ENCODE results near the gene ARHGEF19.

Gene ARHGEF19

DNA sequence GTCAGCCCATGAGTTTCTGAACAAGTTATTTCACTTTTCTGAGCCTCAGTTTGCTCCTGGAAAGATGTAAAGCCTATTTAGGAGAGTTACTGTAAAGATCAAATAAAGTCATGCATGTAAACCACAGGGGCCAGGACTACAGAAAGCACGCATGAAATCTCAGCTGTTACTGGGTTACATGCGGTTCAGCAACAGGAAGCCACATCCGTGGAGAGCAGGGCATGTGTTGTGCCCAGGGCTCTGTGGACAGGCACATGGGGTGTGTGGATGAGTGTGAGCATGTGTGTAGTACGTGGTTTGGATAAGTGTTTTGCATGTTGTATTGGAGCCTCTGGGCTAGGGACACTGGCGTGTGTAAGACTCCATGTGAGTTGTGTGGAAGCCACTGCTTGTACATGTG lies 54.4 kb downstream of the ARHGEF19 start:
- H3K4me1 ChIP-seq (ENCODE audit: control insufficient read depth in 1 of 2, insufficient read depth in 2 of 2, low read length in 2 of 2) = peaks cover 6 to 11% of the 10 kb centered on the region in 2 donors
- no peak overlapping the region for H3K4me3 ChIP-seq (ENCODE audit: low read depth in 1 of 2, low read length in 2 of 2)
- no peaks in the 10 kb centered on the region for H3K9me3 ChIP-seq (ENCODE audit: control insufficient read depth in 1 of 2, low read length in 2 of 2)
- no peaks in the 10 kb centered on the region for H3K27me3 ChIP-seq (ENCODE audit: low read depth, low read length)
- H3K36me3 ChIP-seq (ENCODE audit: control insufficient read depth in 1 of 2, insufficient read depth in 2 of 2, low read length in 2 of 2) = no peaks in the 10 kb centered on the region
- no peak overlapping the region for H3K27ac ChIP-seq (ENCODE audit: low read length)

- Histone ChIP-seq H3K27me3 (ENCODE audit: low read depth, low read length) (no peaks in the 10 kb centered on the region), H3K9me3 (ENCODE audit: control insufficient read depth in 1 of 2, low read length in 2 of 2) (no peaks in the 10 kb centered on the region), H3K4me1 (ENCODE audit: control insufficient read depth in 1 of 2, insufficient read depth in 2 of 2, low read length in 2 of 2) (peaks cover 6 to 18% of the 10 kb centered on the region in 2 donors), H3K4me3 (ENCODE audit: low read depth in 1 of 2, low read length in 2 of 2) (no peak overlapping the region), H3K36me3 (ENCODE audit: control insufficient read depth in 1 of 2, insufficient read depth in 2 of 2, low read length in 2 of 2) (no peaks in the 10 kb centered on the region), H3K27ac (ENCODE audit: low read length) (no peak overlapping the region)
Observed at GRCh38 chr1:16156848-16157495, 55.5 kb downstream of the ARHGEF19 start.

- H3K27ac ChIP-seq (ENCODE audit: low read length) = peak within 1 kb of the TSS; percentile 51
- peak within 1 kb of the TSS; percentile 68 to 81 for H3K4me3 ChIP-seq (ENCODE audit: low read depth in 1 of 2, low read length in 2 of 2)
- peaks cover 10 to 29% of the 10 kb centered on the region in 2 donors for H3K4me1 ChIP-seq (ENCODE audit: control insufficient read depth in 1 of 2, insufficient read depth in 2 of 2, low read length in 2 of 2)
- no peaks in the 10 kb centered on the region for H3K27me3 ChIP-seq (ENCODE audit: low read depth, low read length)
- H3K9me3 ChIP-seq (ENCODE audit: control insufficient read depth in 1 of 2, low read length in 2 of 2) = no peaks in the 10 kb centered on the region
- no peaks in the 10 kb centered on the region for H3K36me3 ChIP-seq (ENCODE audit: control insufficient read depth in 1 of 2, insufficient read depth in 2 of 2, low read length in 2 of 2)
Observed at GRCh38 chr1:16155537-16156410, 56.7 kb downstream of the ARHGEF19 start, which contains the start of gene EPHA2. TSS of gene EPHA2 (minus strand) at chr1:16156069. CDS start at chr1:16155932, 137 bp downstream.

- Histone ChIP-seq H3K36me3 (ENCODE audit: control insufficient read depth in 1 of 2, insufficient read depth in 2 of 2, low read length in 2 of 2) (peaks cover 0 to 8% of the 10 kb centered on the region in 2 donors), H3K27me3 (ENCODE audit: low read depth, low read length) (no peaks in the 10 kb centered on the region), H3K9me3 (ENCODE audit: control insufficient read depth in 1 of 2, low read length in 2 of 2) (no peaks in the 10 kb centered on the region), H3K4me3 (ENCODE audit: low read depth in 1 of 2, low read length in 2 of 2) (peak overlapping the region; percentile 68 to 81), H3K4me1 (ENCODE audit: control insufficient read depth in 1 of 2, insufficient read depth in 2 of 2, low read length in 2 of 2) (peaks cover 10 to 33% of the 10 kb centered on the region in 2 donors), H3K27ac (ENCODE audit: low read length) (peak overlapping the region; percentile 51)
Observed at GRCh38 chr1:16153999-16154673, 58.3 kb downstream of the ARHGEF19 start.

DNA sequence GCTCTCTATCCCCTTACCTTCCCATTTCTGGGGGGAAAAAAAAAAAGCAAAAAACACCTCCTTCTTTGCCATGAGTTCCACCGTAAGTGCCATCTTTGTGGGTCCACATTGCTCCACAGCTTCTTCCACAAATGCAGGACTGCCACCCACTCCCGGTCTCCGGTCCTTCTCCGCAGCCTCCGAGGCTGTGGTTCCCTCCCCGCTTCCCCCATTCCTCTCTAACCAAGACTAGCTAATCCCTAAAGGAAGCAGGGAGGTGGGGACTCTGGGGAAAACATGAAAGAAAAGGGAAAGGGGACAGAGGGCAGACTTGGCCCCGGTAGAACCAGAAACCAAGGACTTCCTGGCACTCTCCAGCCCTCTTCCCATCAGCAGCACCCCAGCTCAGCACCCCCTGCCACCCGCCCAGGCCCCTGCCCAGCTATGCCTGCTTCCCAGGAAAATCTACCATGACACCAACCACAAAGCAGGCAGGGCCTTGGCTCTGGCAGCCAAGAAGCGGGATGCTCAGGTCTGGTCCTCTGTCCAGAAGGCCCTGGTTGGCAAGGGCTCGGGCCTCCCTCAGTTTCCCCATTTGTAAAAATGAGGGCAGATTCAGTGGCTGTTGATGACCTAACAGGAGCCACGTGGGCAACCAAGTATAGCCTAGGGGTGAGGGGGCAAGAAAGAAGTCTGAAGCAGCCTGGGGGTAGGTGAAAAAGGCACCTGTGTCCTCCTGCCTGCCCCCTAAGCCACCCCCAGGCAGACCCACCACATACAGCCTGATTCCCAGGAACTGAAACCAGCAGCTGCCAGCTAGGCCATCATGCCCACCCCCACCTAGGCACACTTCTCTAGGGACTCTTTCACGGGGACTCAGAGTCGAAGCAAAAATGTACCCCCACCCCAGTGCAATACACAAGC lies 59.1 kb downstream of the ARHGEF19 start:
- peak overlapping the region; percentile 5 for H3K27ac ChIP-seq (ENCODE audit: low read length)
- H3K9me3 ChIP-seq (ENCODE audit: control insufficient read depth in 1 of 2, low read length in 2 of 2) = no peaks in the 10 kb centered on the region
- H3K36me3 ChIP-seq (ENCODE audit: control insufficient read depth in 1 of 2, insufficient read depth in 2 of 2, low read length in 2 of 2) = peaks cover 4 to 16% of the 10 kb centered on the region in 2 donors
- no peaks in the 10 kb centered on the region for H3K27me3 ChIP-seq (ENCODE audit: low read depth, low read length)
- H3K4me1 ChIP-seq (ENCODE audit: control insufficient read depth in 1 of 2, insufficient read depth in 2 of 2, low read length in 2 of 2) = peaks cover 10 to 33% of the 10 kb centered on the region in 2 donors
- H3K4me3 ChIP-seq (ENCODE audit: low read depth in 1 of 2, low read length in 2 of 2) = peak overlapping the region; percentile 68 to 81

DNA sequence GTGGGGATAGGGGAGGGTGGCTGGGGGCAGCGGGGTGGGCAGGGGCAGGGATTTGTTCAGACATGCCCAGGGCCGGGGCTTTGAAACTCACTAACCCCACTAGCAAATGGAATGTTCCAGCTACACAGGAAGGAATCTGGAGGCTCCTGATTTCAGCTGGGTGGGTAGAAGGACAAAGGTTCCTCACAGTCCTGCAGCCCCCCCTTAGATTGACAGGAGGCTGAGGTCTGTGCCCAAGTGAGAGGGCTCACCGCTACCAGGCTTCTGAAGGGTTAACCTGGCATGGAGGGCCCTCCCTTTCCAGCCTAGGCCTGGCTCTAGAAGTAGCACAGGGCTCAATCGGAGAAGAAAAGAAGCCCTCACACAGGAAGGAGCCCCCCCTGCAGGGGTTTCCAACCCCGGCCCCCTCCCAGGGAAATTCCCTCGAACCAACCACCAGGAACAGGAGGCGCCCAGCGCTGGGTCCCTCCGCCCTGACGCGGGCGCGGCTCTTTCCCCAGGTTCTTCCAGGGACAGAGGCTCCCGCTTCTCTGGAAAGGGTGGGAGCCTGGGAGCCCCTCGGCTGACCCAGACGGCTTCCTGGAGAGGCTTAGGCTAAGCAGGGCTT lies 59.9 kb downstream of the ARHGEF19 start:
- Histone ChIP-seq H3K4me3 (ENCODE audit: low read depth in 1 of 2, low read length in 2 of 2) (peak overlapping the region; percentile 17 to 68), H3K27ac (ENCODE audit: low read length) (peak overlapping the region; percentile 5), H3K9me3 (ENCODE audit: control insufficient read depth in 1 of 2, low read length in 2 of 2) (no peaks in the 10 kb centered on the region), H3K4me1 (ENCODE audit: control insufficient read depth in 1 of 2, insufficient read depth in 2 of 2, low read length in 2 of 2) (peaks cover 10 to 33% of the 10 kb centered on the region in 2 donors), H3K27me3 (ENCODE audit: low read depth, low read length) (no peaks in the 10 kb centered on the region), H3K36me3 (ENCODE audit: control insufficient read depth in 1 of 2, insufficient read depth in 2 of 2, low read length in 2 of 2) (peaks cover 4 to 18% of the 10 kb centered on the region in 2 donors)

GRCh38 chr1:16151995-16152384 lies 60.5 kb downstream of the ARHGEF19 start:
- Histone ChIP-seq H3K4me1 (ENCODE audit: control insufficient read depth in 1 of 2, insufficient read depth in 2 of 2, low read length in 2 of 2) (peaks cover 12 to 36% of the 10 kb centered on the region in 2 donors), H3K27me3 (ENCODE audit: low read depth, low read length) (no peaks in the 10 kb centered on the region), H3K4me3 (ENCODE audit: low read depth in 1 of 2, low read length in 2 of 2) (no peak overlapping the region), H3K9me3 (ENCODE audit: control insufficient read depth in 1 of 2, low read length in 2 of 2) (no peaks in the 10 kb centered on the region), H3K36me3 (ENCODE audit: control insufficient read depth in 1 of 2, insufficient read depth in 2 of 2, low read length in 2 of 2) (peaks cover 4 to 18% of the 10 kb centered on the region in 2 donors), H3K27ac (ENCODE audit: low read length) (peak overlapping the region; percentile 39)

DNA sequence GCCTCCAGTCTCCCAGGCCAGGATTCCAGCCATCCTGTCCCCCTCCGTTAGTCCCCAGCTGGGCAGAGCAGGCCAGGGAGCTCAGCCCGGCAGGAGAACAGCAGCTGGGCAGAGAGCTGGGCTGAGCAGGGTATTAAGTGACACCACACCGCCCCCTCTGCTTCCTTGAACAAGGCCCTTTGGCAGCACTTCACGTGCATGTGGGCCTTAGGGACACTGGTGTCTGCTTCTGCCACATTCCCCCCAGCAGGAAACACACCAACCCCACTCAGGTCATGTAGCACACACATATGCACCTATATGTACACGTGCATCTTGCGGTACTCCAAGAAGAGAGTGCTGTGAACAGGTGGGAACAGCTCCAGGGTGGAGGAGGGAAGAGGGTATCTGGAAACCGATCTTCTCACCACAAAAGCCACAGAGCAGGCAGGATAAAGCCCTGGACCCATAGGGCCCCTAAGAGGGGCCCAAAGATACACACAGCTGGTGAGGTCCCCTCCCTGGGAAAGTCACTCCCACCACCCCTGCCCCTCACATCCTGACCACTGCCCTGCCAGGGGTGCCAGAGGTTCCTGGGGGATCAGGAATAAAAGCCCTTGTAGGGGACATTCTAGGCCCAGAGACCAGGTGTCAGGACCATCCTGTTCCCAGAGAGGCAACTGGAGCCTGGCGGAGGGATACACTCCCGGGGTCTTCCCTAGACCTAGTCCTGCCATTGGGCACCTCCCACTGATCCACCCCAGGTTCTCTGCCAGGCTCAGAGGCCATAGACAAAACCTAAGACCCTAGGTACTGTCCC lies 61.1 kb downstream of the ARHGEF19 start:
- H3K9me3 ChIP-seq (ENCODE audit: control insufficient read depth in 1 of 2, low read length in 2 of 2) = no peaks in the 10 kb centered on the region
- peaks cover 15 to 42% of the 10 kb centered on the region in 2 donors for H3K4me1 ChIP-seq (ENCODE audit: control insufficient read depth in 1 of 2, insufficient read depth in 2 of 2, low read length in 2 of 2)
- peak overlapping the region; percentile 39 for H3K27ac ChIP-seq (ENCODE audit: low read length)
- peaks cover 4 to 18% of the 10 kb centered on the region in 2 donors for H3K36me3 ChIP-seq (ENCODE audit: control insufficient read depth in 1 of 2, insufficient read depth in 2 of 2, low read length in 2 of 2)
- no peaks in the 10 kb centered on the region for H3K27me3 ChIP-seq (ENCODE audit: low read depth, low read length)
- no peak overlapping the region for H3K4me3 ChIP-seq (ENCODE audit: low read depth in 1 of 2, low read length in 2 of 2)

DNA sequence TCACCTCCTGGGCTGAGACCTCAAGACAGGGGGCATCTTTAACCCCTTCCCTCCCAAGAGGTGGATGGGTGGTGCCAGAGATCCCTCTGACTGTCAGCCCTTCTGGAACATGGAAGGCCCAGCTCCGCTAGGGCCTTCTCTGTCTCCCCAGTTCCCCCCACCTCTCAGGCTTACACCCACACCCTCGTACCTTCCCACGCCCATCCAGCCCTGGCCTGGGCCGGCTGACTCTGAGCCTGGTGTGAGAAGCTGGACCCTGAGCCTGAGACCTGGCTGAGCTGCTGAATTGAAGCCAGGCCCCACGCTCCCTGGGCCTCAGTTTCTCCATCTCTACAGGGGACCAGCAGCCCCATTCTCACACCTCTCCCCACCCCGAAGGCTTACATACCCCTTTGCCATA lies 61.9 kb downstream of the ARHGEF19 start:
- no peak overlapping the region for H3K4me3 ChIP-seq (ENCODE audit: low read depth in 1 of 2, low read length in 2 of 2)
- H3K27ac ChIP-seq (ENCODE audit: low read length) = no peak overlapping the region
- H3K27me3 ChIP-seq (ENCODE audit: low read depth, low read length) = no peaks in the 10 kb centered on the region
- peaks cover 12 to 49% of the 10 kb centered on the region in 2 donors for H3K4me1 ChIP-seq (ENCODE audit: control insufficient read depth in 1 of 2, insufficient read depth in 2 of 2, low read length in 2 of 2)
- no peaks in the 10 kb centered on the region for H3K9me3 ChIP-seq (ENCODE audit: control insufficient read depth in 1 of 2, low read length in 2 of 2)
- H3K36me3 ChIP-seq (ENCODE audit: control insufficient read depth in 1 of 2, insufficient read depth in 2 of 2, low read length in 2 of 2) = peaks cover 4 to 18% of the 10 kb centered on the region in 2 donors

Data from muscle layer of duodenum (tissue), 2 donors.